Suprapubic skin (tissue), 4 donors: ENCODE results near the gene PPP2R2B.

ENCODE experiments used
- EP300 ChIP-seq: sonication (generic); formaldehyde crosslinking; IDR thresholded peaks from one replicate; pipeline ENCODE4 v1.6.1; 2017; ENCODE audit warnings: antibody characterized with exemption
- POLR2A ChIP-seq, 2 donors: fragments of 450-650 bp; IDR thresholded peaks; one replicate each; pipeline ENCODE4 v1.6.1; 2017; ENCODE audit warnings: antibody characterized with exemption in 2 of 2, mild to moderate bottlenecking in 2 of 2, moderate library complexity in 2 of 2
- POLR2AphosphoS5 ChIP-seq, 3 donors: sonication (generic); formaldehyde crosslinking; IDR thresholded peaks; one replicate each; pipeline ENCODE4 v1.6.1; 2017; ENCODE audit warnings: antibody characterized with exemption in 3 of 3
- TF ChIP-seq, protein P1 (sequence below), 2 donors: fragments of 200-600 bp in 1 of 2; fragments of 450-650 bp in 1 of 2; sonication (generic) in 1 of 2; IDR thresholded peaks; one replicate each; pipeline ENCODE4 v1.5.1; 2016 to 2019; ENCODE audit warnings: antibody characterized with exemption in 2 of 2, mild to moderate bottlenecking in 1 of 2, moderate library complexity in 1 of 2

DNA sequence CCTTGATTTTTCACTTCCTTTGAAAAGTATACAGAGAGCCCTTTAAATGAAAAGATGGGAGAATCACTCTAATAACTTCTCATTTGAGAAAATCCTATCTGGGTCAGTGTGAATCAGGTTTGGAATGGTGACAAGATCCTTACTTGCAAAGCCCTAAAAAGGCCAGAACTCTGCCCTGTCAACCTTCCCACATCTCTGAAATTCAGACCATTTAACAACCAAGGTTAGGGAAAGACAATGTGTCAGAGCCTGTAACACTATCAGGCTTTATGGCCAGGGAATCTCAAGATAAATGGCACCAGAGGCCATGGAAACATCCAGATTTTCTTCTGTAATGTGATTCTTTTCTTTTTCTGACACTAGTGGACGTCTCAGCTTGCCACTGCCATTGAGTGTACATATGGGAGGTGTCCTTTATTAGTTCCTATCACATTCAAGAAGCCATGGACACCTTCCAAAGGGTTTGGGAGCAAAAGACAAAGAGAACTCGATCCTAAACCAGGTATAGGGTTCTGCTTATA lies 196.9 kb downstream of the PPP2R2B start:
- TF ChIP-seq POLR2A (IDR thresholded peaks at IDR 0.05): no peak
- TF ChIP-seq, protein P1, sequence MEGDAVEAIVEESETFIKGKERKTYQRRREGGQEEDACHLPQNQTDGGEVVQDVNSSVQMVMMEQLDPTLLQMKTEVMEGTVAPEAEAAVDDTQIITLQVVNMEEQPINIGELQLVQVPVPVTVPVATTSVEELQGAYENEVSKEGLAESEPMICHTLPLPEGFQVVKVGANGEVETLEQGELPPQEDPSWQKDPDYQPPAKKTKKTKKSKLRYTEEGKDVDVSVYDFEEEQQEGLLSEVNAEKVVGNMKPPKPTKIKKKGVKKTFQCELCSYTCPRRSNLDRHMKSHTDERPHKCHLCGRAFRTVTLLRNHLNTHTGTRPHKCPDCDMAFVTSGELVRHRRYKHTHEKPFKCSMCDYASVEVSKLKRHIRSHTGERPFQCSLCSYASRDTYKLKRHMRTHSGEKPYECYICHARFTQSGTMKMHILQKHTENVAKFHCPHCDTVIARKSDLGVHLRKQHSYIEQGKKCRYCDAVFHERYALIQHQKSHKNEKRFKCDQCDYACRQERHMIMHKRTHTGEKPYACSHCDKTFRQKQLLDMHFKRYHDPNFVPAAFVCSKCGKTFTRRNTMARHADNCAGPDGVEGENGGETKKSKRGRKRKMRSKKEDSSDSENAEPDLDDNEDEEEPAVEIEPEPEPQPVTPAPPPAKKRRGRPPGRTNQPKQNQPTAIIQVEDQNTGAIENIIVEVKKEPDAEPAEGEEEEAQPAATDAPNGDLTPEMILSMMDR (IDR thresholded peaks at IDR 0.05): no peak
- no peak for TF ChIP-seq POLR2AphosphoS5 (IDR thresholded peaks at IDR 0.05)
- no peak for TF ChIP-seq EP300
